HFFc6 (cell line): Measurements from ENCODE around the gene CDC42. TPM values are rescaled to one million over a fixed set of nuclear protein-coding genes. Genes with fewer than 3 reads are reported as not detected.

Experiments used
- DNase-seq: peaks from one replicate; pipeline ENCODE4 v3.0.0-alpha.2; 2018
- H3K27ac Mint-ChIP-seq: 2 replicates; pipeline ENCODE4 v1.8.0; 2020; ENCODE audit warnings: mild to moderate bottlenecking, mixed read lengths
- H3K27me3 Mint-ChIP-seq: 2 replicates; pipeline ENCODE4 v1.8.0; 2021; ENCODE audit warnings: mild to moderate bottlenecking, moderate library complexity, mixed read lengths; ENCODE audit not compliant: insufficient read depth
- H3K36me3 Mint-ChIP-seq: 2 replicates; pipeline ENCODE4 v1.8.0; 2021; ENCODE audit warnings: low read depth, mixed read lengths
- H3K4me1 Mint-ChIP-seq: 2 replicates; pipeline ENCODE4 v1.8.0; 2020; ENCODE audit warnings: low read depth, mixed read lengths
- H3K4me3 Mint-ChIP-seq: 2 replicates; pipeline ENCODE4 v1.8.0; 2020; ENCODE audit warnings: mild to moderate bottlenecking, moderate library complexity, mixed read lengths
- H3K9me3 Mint-ChIP-seq: 2 replicates; pipeline ENCODE4 v1.8.0; 2020; ENCODE audit warnings: mild to moderate bottlenecking, mixed read lengths
- total RNA-seq, 6 experiments: library from RNA; stranded (reverse); fragmentation: NEBNext Ultra II Directional; extraction: Animal tissue kit (Norgen Biotek cat#: 25700); gene quantifications; 2 replicates in 1 of 6; 3 replicates in 5 of 6; pipeline ENCODE4 v1.2.3, GENCODE V29; 2021
- TF ChIP-seq, protein P1 (sequence below): fragments of 200-600 bp; sonication (generic); IDR thresholded peaks from 2 replicates; pipeline ENCODE4 v1.5.0; 2021; ENCODE audit warnings: antibody characterized with exemption, mild to moderate bottlenecking

CDC42 gene
- total RNA-seq, 6 experiments from 2014 or later = 273 to 298 (median 280) TPM

DNA sequence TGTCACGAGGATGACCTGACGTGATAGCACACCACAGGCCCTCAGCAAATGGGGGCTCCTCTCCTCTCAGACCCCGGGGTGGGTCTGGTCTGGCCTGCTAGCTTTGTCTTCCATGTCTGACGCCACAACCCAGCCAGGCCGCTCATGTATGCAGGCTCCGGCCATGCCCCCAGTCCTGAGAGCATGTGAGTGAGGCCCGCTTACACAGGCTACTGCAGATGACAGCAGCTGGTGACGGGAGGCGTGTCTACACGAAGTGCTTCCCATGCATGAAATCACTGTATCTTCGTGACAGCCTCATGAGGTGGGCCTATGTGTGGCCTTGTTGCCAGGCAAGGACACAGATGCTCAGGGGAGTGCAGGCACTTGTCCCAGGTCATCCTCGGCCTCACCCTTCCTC, 74.0 kb downstream of the CDC42 start:
- Mint-ChIP-seq H3K27ac (no peak overlapping the region), H3K4me3 (no peak overlapping the region), H3K9me3 (no peaks in the 10 kb centered on the region), H3K27me3 (peaks cover 6% of the 10 kb centered on the region), H3K4me1 (peaks cover 15% of the 10 kb centered on the region), H3K36me3 (no peaks in the 10 kb centered on the region)
- TF ChIP-seq, protein P1, sequence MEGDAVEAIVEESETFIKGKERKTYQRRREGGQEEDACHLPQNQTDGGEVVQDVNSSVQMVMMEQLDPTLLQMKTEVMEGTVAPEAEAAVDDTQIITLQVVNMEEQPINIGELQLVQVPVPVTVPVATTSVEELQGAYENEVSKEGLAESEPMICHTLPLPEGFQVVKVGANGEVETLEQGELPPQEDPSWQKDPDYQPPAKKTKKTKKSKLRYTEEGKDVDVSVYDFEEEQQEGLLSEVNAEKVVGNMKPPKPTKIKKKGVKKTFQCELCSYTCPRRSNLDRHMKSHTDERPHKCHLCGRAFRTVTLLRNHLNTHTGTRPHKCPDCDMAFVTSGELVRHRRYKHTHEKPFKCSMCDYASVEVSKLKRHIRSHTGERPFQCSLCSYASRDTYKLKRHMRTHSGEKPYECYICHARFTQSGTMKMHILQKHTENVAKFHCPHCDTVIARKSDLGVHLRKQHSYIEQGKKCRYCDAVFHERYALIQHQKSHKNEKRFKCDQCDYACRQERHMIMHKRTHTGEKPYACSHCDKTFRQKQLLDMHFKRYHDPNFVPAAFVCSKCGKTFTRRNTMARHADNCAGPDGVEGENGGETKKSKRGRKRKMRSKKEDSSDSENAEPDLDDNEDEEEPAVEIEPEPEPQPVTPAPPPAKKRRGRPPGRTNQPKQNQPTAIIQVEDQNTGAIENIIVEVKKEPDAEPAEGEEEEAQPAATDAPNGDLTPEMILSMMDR = no peak
- DNase-seq = no peak

DNA sequence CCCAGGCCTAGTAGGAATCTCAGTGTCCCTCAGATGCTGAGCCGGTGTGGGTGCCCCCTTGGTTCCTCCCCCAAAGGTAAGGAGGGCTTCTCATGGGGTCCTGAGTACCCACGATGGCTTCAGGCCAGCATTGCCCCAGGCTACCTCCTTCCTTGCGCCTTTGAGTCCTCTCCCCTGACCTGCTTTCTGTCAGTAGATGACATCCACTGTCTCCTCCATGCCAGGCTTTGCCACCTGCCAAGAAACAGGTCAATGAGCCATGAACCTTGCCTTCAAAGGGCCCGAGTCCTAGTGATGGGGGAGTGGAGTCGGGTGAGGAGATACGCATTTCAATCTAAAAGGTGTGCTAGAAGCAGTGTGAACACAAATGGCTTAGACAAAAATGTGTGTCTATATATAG, 74.7 kb downstream of the CDC42 start:
- H3K36me3 Mint-ChIP-seq = no peaks in the 10 kb centered on the region
- DNase-seq = no peak
- H3K4me3 Mint-ChIP-seq = no peak overlapping the region
- peaks cover 6% of the 10 kb centered on the region for H3K27me3 Mint-ChIP-seq
- no peaks in the 10 kb centered on the region for H3K9me3 Mint-ChIP-seq
- peaks cover 13% of the 10 kb centered on the region for H3K4me1 Mint-ChIP-seq
- TF ChIP-seq, protein P1 = no peak
- no peak overlapping the region for H3K27ac Mint-ChIP-seq

GRCh38 chr1:22127731-22128130, 75.2 kb downstream of the CDC42 start:
- H3K27me3 Mint-ChIP-seq = peaks cover 6% of the 10 kb centered on the region
- no peak overlapping the region for H3K27ac Mint-ChIP-seq
- DNase-seq = no peak
- H3K9me3 Mint-ChIP-seq = no peaks in the 10 kb centered on the region
- no peaks in the 10 kb centered on the region for H3K36me3 Mint-ChIP-seq
- peaks cover 13% of the 10 kb centered on the region for H3K4me1 Mint-ChIP-seq
- TF ChIP-seq, protein P1 = no peak
- no peak overlapping the region for H3K4me3 Mint-ChIP-seq

DNA sequence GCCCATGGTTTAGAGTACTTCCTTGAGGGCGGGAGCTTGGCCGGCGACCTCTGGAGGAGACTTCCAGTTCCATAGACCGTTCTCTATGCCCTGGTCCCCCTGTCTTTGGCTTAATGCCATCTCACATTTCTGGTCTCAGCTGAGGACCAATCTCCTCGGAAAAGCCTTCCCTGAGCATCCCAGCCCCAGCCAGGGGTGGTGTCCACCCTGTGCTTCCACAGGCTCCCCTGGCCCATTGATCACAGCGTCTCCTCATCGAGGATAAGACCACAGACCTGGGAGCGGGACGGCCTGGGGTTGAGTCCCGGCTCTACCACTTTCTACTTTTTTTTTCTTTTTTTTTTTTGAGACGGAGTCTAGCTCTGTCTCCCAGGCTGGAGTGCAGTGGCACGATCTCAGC, 75.9 kb downstream of the CDC42 start:
- Mint-ChIP-seq H3K36me3 (no peaks in the 10 kb centered on the region), H3K4me1 (peaks cover 12% of the 10 kb centered on the region; the same call in 1 of the 2 replicates), H3K4me3 (no peak overlapping the region), H3K9me3 (no peaks in the 10 kb centered on the region), H3K27ac (no peak overlapping the region), H3K27me3 (peaks cover 6% of the 10 kb centered on the region)
- DNase-seq = no peak
- TF ChIP-seq, protein P1 = no peak

DNA sequence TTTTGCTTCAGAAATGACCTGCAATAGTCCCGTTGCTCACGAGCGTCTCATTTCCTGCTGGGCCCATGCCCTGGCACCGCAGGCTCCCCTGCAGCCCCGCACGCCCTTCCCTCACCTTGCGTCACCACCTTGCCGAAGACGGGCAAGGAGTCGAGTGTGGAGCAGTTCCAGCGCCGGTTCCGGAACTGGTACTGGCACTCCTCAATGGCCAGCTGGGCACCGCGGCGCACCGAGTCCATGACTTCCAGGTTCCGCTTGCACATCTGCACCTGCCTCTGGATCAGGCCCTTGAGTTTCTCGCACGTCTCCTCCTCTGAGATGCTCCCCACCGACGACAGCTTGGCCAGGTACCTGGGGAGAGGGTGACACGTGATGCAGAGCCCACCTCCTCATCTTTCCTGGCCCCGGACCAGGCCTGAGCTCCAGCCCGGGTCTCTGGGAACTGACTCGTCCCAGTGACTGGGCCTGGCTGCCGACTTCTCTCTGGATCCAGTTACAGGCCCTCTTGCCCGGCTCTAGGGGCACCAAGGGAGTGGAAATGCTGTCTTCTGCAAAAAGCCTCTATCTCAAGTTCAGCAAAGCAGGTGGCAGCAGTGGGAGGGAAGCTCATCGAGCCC, 77.1 kb downstream of the CDC42 start:
- Mint-ChIP-seq H3K27me3 (peaks cover 2% of the 10 kb centered on the region; the same call in 1 of the 2 replicates), H3K4me3 (no peak overlapping the region), H3K27ac (no peak overlapping the region), H3K9me3 (no peaks in the 10 kb centered on the region), H3K4me1 (peaks cover 12% of the 10 kb centered on the region; the same call in 1 of the 2 replicates), H3K36me3 (no peaks in the 10 kb centered on the region)
- TF ChIP-seq, protein P1 = no peak
- DNase-seq = no peak
